Right atrium auricular region (tissue), 2 donors: ENCODE data around the gene HS3ST3A1. TPM values are rescaled to one million over a fixed set of nuclear protein-coding genes. Genes with fewer than 3 reads are reported as not detected.

ENCODE experiments used
- DNase-seq: peaks from one replicate; pipeline ENCODE4 v3.0.0-alpha.2; 2019; ENCODE audit warnings: low spot score
- H3K27ac ChIP-seq, 2 donors: fragments of 200-600 bp; sonication (generic); 1 replicate in 1 of 2; 2 replicates in 1 of 2; pipeline ENCODE4 v1.5.1; 2016 to 2019
- H3K27me3 ChIP-seq, 2 donors: fragments of 200-600 bp; sonication (generic); one replicate each; pipeline versions ENCODE4 v1.5.1 to v1.6.0; 2017 to 2019
- H3K36me3 ChIP-seq: fragments of 200-600 bp; sonication (generic); one replicate; pipeline ENCODE4 v1.5.1; 2016
- H3K4me1 ChIP-seq, 2 donors: fragments of 200-600 bp; sonication (generic); one replicate each; pipeline versions ENCODE4 v1.5.1 to v1.6.0; 2017 to 2019
- H3K4me3 ChIP-seq, 2 donors: fragments of 200-600 bp; sonication (generic); 1 replicate in 1 of 2; 2 replicates in 1 of 2; pipeline ENCODE4 v1.5.1; 2017 to 2019; ENCODE audit warnings: mild to moderate bottlenecking in 1 of 2, moderate library complexity in 1 of 2
- H3K9me3 ChIP-seq, 2 donors: fragments of 200-600 bp; sonication (generic); one replicate each; pipeline ENCODE4 v1.5.1; 2019
- CTCF ChIP-seq, 2 donors: fragments of 200-600 bp; sonication (generic); IDR thresholded peaks; one replicate each; pipeline ENCODE4 v1.5.1; 2019; ENCODE audit warnings: antibody characterized with exemption in 2 of 2
- total RNA-seq, 2 donors: library from RNA; depleted of rRNA; stranded (reverse); fragments of >200 nt; gene quantifications; one replicate each; pipeline ENCODE4 v1.1.0, GENCODE V29; 2016

HS3ST3A1 gene
- total RNA-seq, 2 donors from 2014 or later = 5.6 TPM; not detected in 1

GRCh38 chr17:13534946-13535345 is 66.8 kb downstream of the HS3ST3A1 start:
- DNase-seq = no peak
- Histone ChIP-seq H3K27ac (no peak overlapping the region), H3K4me1 (no peaks in the 10 kb centered on the region), H3K4me3 (no peak overlapping the region), H3K36me3 (no peaks in the 10 kb centered on the region), H3K27me3 (no peaks in the 10 kb centered on the region), H3K9me3 (peaks cover 0 to 14% of the 10 kb centered on the region in 2 donors)
- TF ChIP-seq CTCF (IDR thresholded peaks at IDR 0.05) = no peak

GRCh38 chr17:13531721-13532120 is 70.0 kb downstream of the HS3ST3A1 start:
- H3K27me3 ChIP-seq = no peaks in the 10 kb centered on the region
- no peaks in the 10 kb centered on the region for H3K4me1 ChIP-seq
- no peak for DNase-seq
- no peak overlapping the region for H3K27ac ChIP-seq
- no peaks in the 10 kb centered on the region for H3K36me3 ChIP-seq
- no peak for TF ChIP-seq CTCF (IDR thresholded peaks at IDR 0.05)
- peaks cover 0 to 14% of the 10 kb centered on the region in 2 donors for H3K9me3 ChIP-seq
- H3K4me3 ChIP-seq = no peak overlapping the region

- no peaks in the 10 kb centered on the region for H3K27me3 ChIP-seq
- H3K27ac ChIP-seq = no peak overlapping the region
- no peaks in the 10 kb centered on the region for H3K36me3 ChIP-seq
- H3K9me3 ChIP-seq = no peaks in the 10 kb centered on the region
- no peak overlapping the region for H3K4me3 ChIP-seq
- no peak for TF ChIP-seq CTCF (IDR thresholded peaks at IDR 0.05)
- no peaks in the 10 kb centered on the region for H3K4me1 ChIP-seq
- DNase-seq = no peak
Measured at GRCh38 chr17:13525876-13526275, 75.9 kb downstream of the HS3ST3A1 start.

GRCh38 chr17:13523164-13523563 is 78.6 kb downstream of the HS3ST3A1 start:
- Histone ChIP-seq H3K27ac (no peak overlapping the region), H3K4me3 (no peak overlapping the region), H3K36me3 (no peaks in the 10 kb centered on the region), H3K4me1 (no peaks in the 10 kb centered on the region), H3K27me3 (no peaks in the 10 kb centered on the region), H3K9me3 (no peaks in the 10 kb centered on the region)
- DNase-seq = no peak
- TF ChIP-seq CTCF (IDR thresholded peaks at IDR 0.05) = no peak

GRCh38 chr17:13522749-13523148 is 79.0 kb downstream of the HS3ST3A1 start:
- DNase-seq = no peak
- H3K4me1 ChIP-seq = no peaks in the 10 kb centered on the region
- H3K27ac ChIP-seq = no peak overlapping the region
- no peak for TF ChIP-seq CTCF (IDR thresholded peaks at IDR 0.05)
- H3K4me3 ChIP-seq = no peak overlapping the region
- no peaks in the 10 kb centered on the region for H3K36me3 ChIP-seq
- H3K9me3 ChIP-seq = no peaks in the 10 kb centered on the region
- H3K27me3 ChIP-seq = no peaks in the 10 kb centered on the region

- Histone ChIP-seq H3K27ac (no peak overlapping the region), H3K9me3 (no peaks in the 10 kb centered on the region), H3K4me3 (no peak overlapping the region), H3K36me3 (no peaks in the 10 kb centered on the region), H3K4me1 (no peaks in the 10 kb centered on the region), H3K27me3 (no peaks in the 10 kb centered on the region)
- no peak for DNase-seq
- no peak for TF ChIP-seq CTCF (IDR thresholded peaks at IDR 0.05)
Measured at GRCh38 chr17:13521784-13522183, 79.9 kb downstream of the HS3ST3A1 start.
